ENCODE results near the gene MANSC1.

The MANSC1 gene

GRCh38 chr12:12278899-12279298, 71.1 kb downstream of the MANSC1 start:
- H3K36me3 ChIP-seq (ENCODE audit: control insufficient read depth, low read length), result no peaks in the 10 kb centered on the region
- no peak overlapping the region for H3K27ac ChIP-seq (ENCODE audit: low read depth, low read length)
- peaks cover 14% of the 10 kb centered on the region for H3K27me3 ChIP-seq (ENCODE audit: control insufficient read depth, low read length)
- no peak overlapping the region for H3K4me3 ChIP-seq (ENCODE audit: low read length)
- no peaks in the 10 kb centered on the region for H3K9me2 ChIP-seq (replicated peaks; ENCODE audit: control insufficient read depth, low read length)
- H4K20me1 ChIP-seq (ENCODE audit: control insufficient read depth, insufficient read depth, low read depth, low read length), result no peaks in the 10 kb centered on the region
- H3K4me2 ChIP-seq (ENCODE audit: low read length), result no peak overlapping the region
- H3F3A ChIP-seq (ENCODE audit: control insufficient read depth, insufficient read depth), result no peaks in the 10 kb centered on the region
- TF ChIP-seq CTCF (IDR thresholded peaks at IDR 0.05; ENCODE audit: low read depth, low read length, poor library complexity, severe bottlenecking), result no peak
- no peak for TF ChIP-seq EZH2phosphoT487 (IDR thresholded peaks at IDR 0.05; ENCODE audit: borderline replicate concordance, low read length)
- H3K9me3 ChIP-seq (ENCODE audit: control insufficient read depth, insufficient read depth, low read length), result no peaks in the 10 kb centered on the region; the same call in 1 of the 2 replicates
- H3K4me1 ChIP-seq (ENCODE audit: control insufficient read depth, low read length), result no peaks in the 10 kb centered on the region
- H3K79me2 ChIP-seq (ENCODE audit: control insufficient read depth, low read length), result no peaks in the 10 kb centered on the region

Data from DOHH2 (cell line).